HEK293 (cell line): ENCODE data around the gene POLR1F.

Experiments
- CTCF ChIA-PET: fragments of 350-600 bp; formaldehyde crosslinking; extraction: SDS; loops from one replicate; lab custom pipeline; 2021; ENCODE audit warnings: antibody characterized with exemption; lab: Yijun Ruan, JAX
- POLR2A ChIA-PET: fragments of 300-600 bp; formaldehyde crosslinking; extraction: SDS; loops from one replicate; lab custom pipeline; 2020; ENCODE audit warnings: antibody characterized with exemption, inconsistent platforms; lab: Yijun Ruan, JAX
- H3K27ac ChIP-seq: fragments of 200-500 bp; sonication (Bioruptor generic); 2 replicates; pipeline ENCODE4 v1.5.1; 2014; ENCODE audit warnings: low read depth, low read length, control low read depth, inconsistent platforms; ENCODE audit errors: extremely low read depth
- H3K36me3 ChIP-seq, 2 experiments: fragments of 200-500 bp in 1 of 2; sonication (Bioruptor generic) in 1 of 2; 1 replicate in 1 of 2; 2 replicates in 1 of 2; pipeline ENCODE4 v1.5.1; 2014 to 2017; ENCODE audit warnings: inconsistent platforms in 2 of 2, low read length in 2 of 2; ENCODE audit not compliant: control insufficient read depth in 2 of 2, insufficient read depth in 1 of 2
- H3K4me1 ChIP-seq: fragments of 200-500 bp; sonication (Bioruptor generic); 2 replicates; pipeline ENCODE4 v1.5.1; 2014; ENCODE audit warnings: mild to moderate bottlenecking, low read length, inconsistent platforms; ENCODE audit not compliant: control insufficient read depth, insufficient read depth
- H3K4me3 ChIP-seq: 2 replicates; pipeline ENCODE4 v1.5.1; 2011; ENCODE audit warnings: low read depth, mild to moderate bottlenecking, control low read depth, low read length, moderate library complexity
- H3K9me3 ChIP-seq: fragments of 200-500 bp; sonication (Bioruptor generic); 2 replicates; pipeline ENCODE4 v1.5.1; 2014; ENCODE audit warnings: low read depth, low read length, inconsistent platforms; ENCODE audit not compliant: control insufficient read depth, insufficient read depth
- FEZF1 ChIP-seq: fragments of 450-650 bp; formaldehyde crosslinking; IDR thresholded peaks from 2 replicates; pipeline ENCODE4 v1.5.1; 2016; ENCODE audit warnings: missing biosample characterization, missing genetic modification characterization
- GLI2 ChIP-seq: fragments of 450-650 bp; formaldehyde crosslinking; IDR thresholded peaks from 2 replicates; pipeline ENCODE4; 2017; ENCODE audit warnings: missing biosample characterization, missing genetic modification characterization, low read depth, borderline replicate concordance
- KLF7 ChIP-seq: fragments of 450-650 bp; formaldehyde crosslinking; IDR thresholded peaks from 2 replicates; pipeline ENCODE4 v1.5.1; 2016; ENCODE audit warnings: missing biosample characterization, missing genetic modification characterization, borderline replicate concordance
- YY1 ChIP-seq: fragments of 450-650 bp; formaldehyde crosslinking; IDR thresholded peaks from 2 replicates; pipeline ENCODE4 v1.5.1; 2018; ENCODE audit warnings: missing biosample characterization, missing genetic modification characterization
- YY2 ChIP-seq: fragments of 450-650 bp; formaldehyde crosslinking; IDR thresholded peaks from 2 replicates; pipeline ENCODE4 v1.5.1; 2016; ENCODE audit warnings: missing biosample characterization, missing genetic modification characterization
- ZNF221 ChIP-seq: fragments of 450-650 bp; formaldehyde crosslinking; IDR thresholded peaks from 2 replicates; pipeline ENCODE4 v1.5.1; 2017; ENCODE audit warnings: missing biosample characterization, missing genetic modification characterization, borderline replicate concordance
- ZNF654 ChIP-seq: fragments of 450-650 bp; formaldehyde crosslinking; IDR thresholded peaks from 2 replicates; pipeline ENCODE4 v1.5.1; 2016; ENCODE audit warnings: low read depth, missing biosample characterization, missing genetic modification characterization
- ZNF843 ChIP-seq: fragments of 450-650 bp; formaldehyde crosslinking; IDR thresholded peaks from 2 replicates; pipeline ENCODE4 v1.5.1; 2016; ENCODE audit warnings: missing biosample characterization, missing genetic modification characterization
- TF ChIP-seq, protein P1 (sequence below): fragments of 450-650 bp; formaldehyde crosslinking; IDR thresholded peaks from 2 replicates; pipeline ENCODE4 v1.5.1; 2016; ENCODE audit warnings: missing biosample characterization, missing genetic modification characterization
- TF ChIP-seq, protein P2 (sequence below): fragments of 450-650 bp; formaldehyde crosslinking; conservative IDR thresholded peaks from 2 replicates; pipeline ENCODE4 v1.5.1; 2016; ENCODE audit warnings: low read depth, missing biosample characterization, missing genetic modification characterization
- TF ChIP-seq, protein P3 (sequence below): fragments of 450-650 bp; formaldehyde crosslinking; optimal IDR thresholded peaks from 2 replicates; pipeline ENCODE3; 2016; ENCODE audit warnings: missing biosample characterization, mild to moderate bottlenecking, missing genetic modification characterization

The POLR1F gene

DNA sequence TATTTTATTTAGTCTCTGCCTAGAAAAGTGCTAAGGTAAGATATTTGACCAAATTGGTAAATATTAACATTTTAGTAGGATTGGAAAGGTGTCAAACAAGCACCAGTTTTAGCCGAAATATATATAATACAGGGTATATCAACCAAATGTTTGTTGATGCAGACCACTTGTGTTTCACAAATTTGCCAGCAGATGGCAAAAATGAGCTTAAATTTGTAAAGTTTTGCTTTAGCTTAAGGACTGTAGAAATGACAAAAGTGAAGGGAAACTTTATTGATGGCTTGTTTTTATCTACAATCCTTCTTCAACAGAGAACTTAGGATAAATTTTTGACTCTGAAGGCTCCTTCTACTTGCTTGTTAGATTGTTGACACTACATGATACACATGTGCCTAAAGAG lies 4.8 kb upstream of the POLR1F start:
- no peak overlapping the region for H3K4me3 ChIP-seq
- no peaks in the 10 kb centered on the region for H3K36me3 ChIP-seq
- TF ChIP-seq ZNF843 (tag by site-specific recombination) (no peak), ZNF654 (tag by site-specific recombination) (peak; percentile 48), ZNF221 (no peak)
- TF ChIP-seq, protein P1, sequence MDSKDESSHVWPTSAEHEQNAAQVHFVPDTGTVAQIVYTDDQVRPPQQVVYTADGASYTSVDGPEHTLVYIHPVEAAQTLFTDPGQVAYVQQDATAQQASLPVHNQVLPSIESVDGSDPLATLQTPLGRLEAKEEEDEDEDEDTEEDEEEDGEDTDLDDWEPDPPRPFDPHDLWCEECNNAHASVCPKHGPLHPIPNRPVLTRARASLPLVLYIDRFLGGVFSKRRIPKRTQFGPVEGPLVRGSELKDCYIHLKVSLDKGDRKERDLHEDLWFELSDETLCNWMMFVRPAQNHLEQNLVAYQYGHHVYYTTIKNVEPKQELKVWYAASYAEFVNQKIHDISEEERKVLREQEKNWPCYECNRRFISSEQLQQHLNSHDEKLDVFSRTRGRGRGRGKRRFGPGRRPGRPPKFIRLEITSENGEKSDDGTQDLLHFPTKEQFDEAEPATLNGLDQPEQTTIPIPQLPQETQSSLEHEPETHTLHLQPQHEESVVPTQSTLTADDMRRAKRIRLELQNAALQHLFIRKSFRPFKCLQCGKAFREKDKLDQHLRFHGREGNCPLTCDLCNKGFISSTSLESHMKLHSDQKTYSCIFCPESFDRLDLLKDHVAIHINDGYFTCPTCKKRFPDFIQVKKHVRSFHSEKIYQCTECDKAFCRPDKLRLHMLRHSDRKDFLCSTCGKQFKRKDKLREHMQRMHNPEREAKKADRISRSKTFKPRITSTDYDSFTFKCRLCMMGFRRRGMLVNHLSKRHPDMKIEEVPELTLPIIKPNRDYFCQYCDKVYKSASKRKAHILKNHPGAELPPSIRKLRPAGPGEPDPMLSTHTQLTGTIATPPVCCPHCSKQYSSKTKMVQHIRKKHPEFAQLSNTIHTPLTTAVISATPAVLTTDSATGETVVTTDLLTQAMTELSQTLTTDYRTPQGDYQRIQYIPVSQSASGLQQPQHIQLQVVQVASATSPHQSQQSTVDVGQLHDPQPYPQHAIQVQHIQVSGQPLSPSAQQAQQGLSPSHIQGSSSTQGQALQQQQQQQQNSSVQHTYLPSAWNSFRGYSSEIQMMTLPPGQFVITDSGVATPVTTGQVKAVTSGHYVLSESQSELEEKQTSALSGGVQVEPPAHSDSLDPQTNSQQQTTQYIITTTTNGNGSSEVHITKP (tag by site-specific recombination) = no peak
- H3K4me1 ChIP-seq = no peaks in the 10 kb centered on the region
- H3K27ac ChIP-seq = no peak overlapping the region
- CTCF ChIA-PET = interaction anchor here (0.5 to 5.5 kb wide), 25 partner anchors 11 to 944 kb away, joined by 3 to 62 read pairs (median 3); no protein-coding TSS in a partner anchor
- no peaks in the 10 kb centered on the region for H3K9me3 ChIP-seq
- POLR2A ChIA-PET = no interaction called here

DNA sequence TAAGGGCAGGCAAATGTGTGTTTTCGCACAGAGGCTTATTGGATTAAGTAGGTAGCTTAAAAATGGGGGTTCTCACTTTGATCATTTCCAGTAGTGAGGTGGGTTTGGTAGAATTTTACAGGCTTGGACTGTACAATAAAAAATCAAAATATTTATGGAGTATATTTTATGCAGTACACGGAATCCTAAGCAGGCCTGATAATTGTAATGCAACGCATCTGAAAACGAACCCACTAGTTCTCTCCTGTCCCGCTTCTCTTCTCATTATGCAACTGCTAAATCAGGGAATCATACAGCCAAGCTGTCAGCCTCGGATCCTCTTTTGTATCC lies 377 bp upstream of the POLR1F start:
- CTCF ChIA-PET = interaction anchor here (0.6 to 2.8 kb wide), 21 partner anchors 9 to 1860 kb away, joined by 3 to 23 read pairs (median 3); no protein-coding TSS in a partner anchor
- Histone ChIP-seq H3K4me1 (peaks cover 9% of the 10 kb centered on the region; the same call in 1 of the 2 replicates), H3K9me3 (no peaks in the 10 kb centered on the region), H3K36me3 (0 out of 3 replicates have a peak, but pooled peaks cover 0 to 1% of the 10 kb centered on the region in 2 experiments), H3K27ac (no peak overlapping the region), H3K4me3 (no peak overlapping the region)
- POLR2A ChIA-PET = interaction anchor here (0.6 to 0.8 kb wide), 3 partner anchors 27 to 1542 kb away, joined by 3 read pairs; partner anchors contain the start of gene TWIST1
- TF ChIP-seq, protein P2, sequence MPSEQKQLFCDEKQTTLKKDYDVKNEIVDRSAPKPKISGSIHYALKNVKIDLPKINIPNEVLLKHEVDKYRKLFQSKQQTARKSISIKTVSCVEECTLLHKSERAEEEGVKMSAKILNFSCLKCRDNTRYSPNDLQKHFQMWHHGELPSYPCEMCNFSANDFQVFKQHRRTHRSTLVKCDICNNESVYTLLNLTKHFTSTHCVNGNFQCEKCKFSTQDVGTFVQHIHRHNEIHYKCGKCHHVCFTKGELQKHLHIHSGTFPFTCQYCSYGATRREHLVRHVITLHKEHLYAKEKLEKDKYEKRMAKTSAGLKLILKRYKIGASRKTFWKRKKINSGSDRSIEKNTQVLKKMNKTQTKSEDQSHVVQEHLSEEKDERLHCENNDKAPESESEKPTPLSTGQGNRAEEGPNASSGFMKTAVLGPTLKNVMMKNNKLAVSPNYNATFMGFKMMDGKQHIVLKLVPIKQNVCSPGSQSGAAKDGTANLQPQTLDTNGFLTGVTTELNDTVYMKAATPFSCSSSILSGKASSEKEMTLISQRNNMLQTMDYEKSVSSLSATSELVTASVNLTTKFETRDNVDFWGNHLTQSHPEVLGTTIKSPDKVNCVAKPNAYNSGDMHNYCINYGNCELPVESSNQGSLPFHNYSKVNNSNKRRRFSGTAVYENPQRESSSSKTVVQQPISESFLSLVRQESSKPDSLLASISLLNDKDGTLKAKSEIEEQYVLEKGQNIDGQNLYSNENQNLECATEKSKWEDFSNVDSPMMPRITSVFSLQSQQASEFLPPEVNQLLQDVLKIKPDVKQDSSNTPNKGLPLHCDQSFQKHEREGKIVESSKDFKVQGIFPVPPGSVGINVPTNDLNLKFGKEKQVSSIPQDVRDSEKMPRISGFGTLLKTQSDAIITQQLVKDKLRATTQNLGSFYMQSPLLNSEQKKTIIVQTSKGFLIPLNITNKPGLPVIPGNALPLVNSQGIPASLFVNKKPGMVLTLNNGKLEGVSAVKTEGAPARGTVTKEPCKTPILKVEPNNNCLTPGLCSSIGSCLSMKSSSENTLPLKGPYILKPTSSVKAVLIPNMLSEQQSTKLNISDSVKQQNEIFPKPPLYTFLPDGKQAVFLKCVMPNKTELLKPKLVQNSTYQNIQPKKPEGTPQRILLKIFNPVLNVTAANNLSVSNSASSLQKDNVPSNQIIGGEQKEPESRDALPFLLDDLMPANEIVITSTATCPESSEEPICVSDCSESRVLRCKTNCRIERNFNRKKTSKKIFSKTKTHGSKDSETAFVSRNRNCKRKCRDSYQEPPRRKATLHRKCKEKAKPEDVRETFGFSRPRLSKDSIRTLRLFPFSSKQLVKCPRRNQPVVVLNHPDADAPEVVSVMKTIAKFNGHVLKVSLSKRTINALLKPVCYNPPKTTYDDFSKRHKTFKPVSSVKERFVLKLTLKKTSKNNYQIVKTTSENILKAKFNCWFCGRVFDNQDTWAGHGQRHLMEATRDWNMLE (tag by site-specific recombination) = 0 out of 2 replicates have a peak, but pooled peaks have one; percentile 4
- TF ChIP-seq, protein P3, sequence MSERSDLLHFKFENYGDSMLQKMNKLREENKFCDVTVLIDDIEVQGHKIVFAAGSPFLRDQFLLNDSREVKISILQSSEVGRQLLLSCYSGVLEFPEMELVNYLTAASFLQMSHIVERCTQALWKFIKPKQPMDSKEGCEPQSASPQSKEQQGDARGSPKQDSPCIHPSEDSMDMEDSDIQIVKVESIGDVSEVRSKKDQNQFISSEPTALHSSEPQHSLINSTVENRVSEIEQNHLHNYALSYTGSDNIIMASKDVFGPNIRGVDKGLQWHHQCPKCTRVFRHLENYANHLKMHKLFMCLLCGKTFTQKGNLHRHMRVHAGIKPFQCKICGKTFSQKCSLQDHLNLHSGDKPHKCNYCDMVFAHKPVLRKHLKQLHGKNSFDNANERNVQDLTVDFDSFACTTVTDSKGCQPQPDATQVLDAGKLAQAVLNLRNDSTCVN (tag by site-specific recombination) = peak; percentile 0
- no peak for TF ChIP-seq KLF7 (tag by site-specific recombination)

DNA sequence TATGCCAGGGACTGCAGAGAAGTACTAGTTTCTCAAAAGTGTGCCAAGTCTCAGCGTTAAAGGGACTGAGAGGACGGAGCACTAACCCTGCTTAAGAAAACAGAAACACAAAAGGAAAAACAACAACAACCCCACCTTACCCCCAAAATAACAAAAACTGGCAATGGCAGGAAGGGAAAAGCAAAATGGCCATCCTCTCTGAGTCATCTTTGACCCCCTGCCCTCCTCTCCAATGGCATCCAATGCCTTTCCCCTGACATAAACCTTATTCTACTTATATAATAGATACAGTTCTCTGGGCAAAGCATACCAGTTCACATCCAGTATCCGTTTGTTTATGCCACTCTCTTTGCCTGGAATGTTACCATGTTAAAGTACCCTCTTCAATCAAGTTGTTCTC lies 1.6 kb downstream of the POLR1F start:
- H3K4me3 ChIP-seq = peak overlapping the region; percentile 1
- H3K27ac ChIP-seq = no peak overlapping the region
- POLR2A ChIA-PET = no interaction called here
- peaks cover 3 to 13% of the 10 kb centered on the region in 2 experiments for H3K36me3 ChIP-seq
- no peaks in the 10 kb centered on the region for H3K9me3 ChIP-seq
- peaks cover 9% of the 10 kb centered on the region; the same call in 1 of the 2 replicates for H3K4me1 ChIP-seq
- CTCF ChIA-PET = interaction anchor here (0.6 to 0.7 kb wide), 2 partner anchors 217 to 590 kb away, joined by 3 read pairs; partner anchors contain the start of gene TWIST1
- TF ChIP-seq FEZF1 (tag by site-specific recombination) (peak; percentile 58; the same call in 1 of the 2 replicates), GLI2 (tag by site-specific recombination) (no peak), YY1 (tag by site-specific recombination) (peak; percentile 30; the same call in 1 of the 2 replicates), YY2 (peak; percentile 68; the same call in 1 of the 2 replicates)
